Stimulated activated CD8-positive, alpha-beta memory T cell treated with anti-CD3 and anti-CD28 coated beads, Interleukin-7, amount 100 ng/mL, for 1 hour (primary cell): Measurements from ENCODE around the gene ATXN7L1.

Experiments used
- DNase-seq, 2 donors: peaks; one replicate each; pipeline ENCODE4 v3.0.0-alpha.2; 2020; ENCODE audit warnings: low read depth in 2 of 2

The ATXN7L1 gene

DNA sequence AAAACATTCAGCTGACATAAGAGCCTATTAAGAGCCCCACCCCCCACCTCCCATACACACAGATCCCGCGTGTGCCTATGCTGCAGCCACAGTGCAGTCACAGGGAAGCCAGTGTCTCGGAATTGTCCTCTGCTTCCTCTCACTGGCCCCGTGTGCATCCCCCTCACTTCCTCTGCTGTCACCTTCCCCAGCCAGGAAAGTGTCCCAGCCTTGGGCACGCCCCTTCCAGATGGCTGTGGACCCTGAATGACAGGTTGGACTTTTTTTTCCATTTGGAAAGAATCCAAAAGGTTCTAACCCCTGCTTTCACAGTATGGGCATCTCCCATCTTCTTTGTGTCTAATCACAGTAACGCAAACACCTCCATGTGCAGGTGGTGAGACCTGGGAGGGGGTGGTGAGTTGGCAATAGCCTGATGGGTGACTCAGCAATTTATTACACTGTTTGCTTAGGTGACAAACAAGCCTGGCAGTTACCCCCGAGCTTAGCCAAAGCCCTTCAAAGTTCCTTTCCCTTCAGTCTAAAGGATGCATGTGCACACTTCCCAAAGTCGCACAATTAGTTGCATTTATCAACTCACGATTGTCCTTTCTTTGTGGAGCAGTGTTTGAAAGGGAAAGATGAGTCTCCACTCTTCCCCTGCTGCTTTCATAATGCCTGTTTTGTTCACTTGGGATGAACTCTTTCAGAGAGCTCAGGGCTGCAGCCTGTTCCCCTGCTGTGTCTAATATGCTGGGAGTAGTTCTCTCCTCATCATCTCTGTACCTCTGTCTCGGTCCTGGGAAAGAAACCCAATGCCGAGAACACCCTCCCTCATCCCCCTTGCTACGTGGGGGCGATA, 227.6 kb downstream of the ATXN7L1 start:
- no peak for DNase-seq

- DNase-seq, result no peak
These were observed 228.8 kb downstream of the ATXN7L1 start for GRCh38 chr7:105647591-105647990.

- DNase-seq, result no peak
These were observed 231.5 kb downstream of the ATXN7L1 start for GRCh38 chr7:105644937-105645336.

DNA sequence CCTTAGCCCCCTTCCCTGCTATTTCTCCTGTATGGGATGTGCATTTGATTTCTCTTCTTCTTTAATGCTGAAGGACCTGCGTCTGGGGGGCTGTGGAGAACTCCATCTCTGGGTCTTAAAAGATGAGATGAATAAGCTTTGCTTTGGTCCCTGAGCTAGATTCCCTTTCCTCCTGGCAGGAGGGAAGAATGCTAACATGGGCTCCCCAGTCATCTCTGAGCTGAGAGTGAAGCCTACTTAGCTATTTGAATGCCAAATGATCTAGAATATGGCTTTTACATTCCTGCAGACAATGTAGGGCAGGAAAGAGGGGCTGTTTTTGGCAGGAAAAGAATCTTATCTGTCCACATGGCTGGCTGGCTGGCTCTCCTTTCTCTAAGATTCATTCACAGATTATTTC, 232.5 kb downstream of the ATXN7L1 start:
- DNase-seq, result no peak

- DNase-seq, result no peak
These were observed 233.0 kb downstream of the ATXN7L1 start for GRCh38 chr7:105643384-105643783.

DNA sequence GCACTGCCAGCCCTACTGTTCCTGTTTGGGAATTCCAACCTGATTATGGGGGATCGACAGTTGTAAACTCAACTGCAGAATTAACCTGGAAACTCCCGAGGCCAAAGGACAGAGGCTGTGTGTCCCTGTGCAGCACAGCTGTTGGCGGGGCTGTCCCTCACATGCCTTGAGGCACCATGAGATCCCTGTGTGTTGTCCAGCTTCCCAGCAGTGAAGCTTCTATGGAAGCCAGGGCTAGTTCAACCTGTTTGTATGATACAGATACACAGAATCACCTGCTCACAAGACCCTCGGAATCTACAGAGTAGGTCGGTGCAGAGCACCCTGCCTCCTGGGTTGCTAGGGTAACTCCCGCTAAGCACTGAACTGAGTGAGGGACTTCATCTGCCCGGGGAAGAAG, 234.1 kb downstream of the ATXN7L1 start:
- DNase-seq, result no peak

DNA sequence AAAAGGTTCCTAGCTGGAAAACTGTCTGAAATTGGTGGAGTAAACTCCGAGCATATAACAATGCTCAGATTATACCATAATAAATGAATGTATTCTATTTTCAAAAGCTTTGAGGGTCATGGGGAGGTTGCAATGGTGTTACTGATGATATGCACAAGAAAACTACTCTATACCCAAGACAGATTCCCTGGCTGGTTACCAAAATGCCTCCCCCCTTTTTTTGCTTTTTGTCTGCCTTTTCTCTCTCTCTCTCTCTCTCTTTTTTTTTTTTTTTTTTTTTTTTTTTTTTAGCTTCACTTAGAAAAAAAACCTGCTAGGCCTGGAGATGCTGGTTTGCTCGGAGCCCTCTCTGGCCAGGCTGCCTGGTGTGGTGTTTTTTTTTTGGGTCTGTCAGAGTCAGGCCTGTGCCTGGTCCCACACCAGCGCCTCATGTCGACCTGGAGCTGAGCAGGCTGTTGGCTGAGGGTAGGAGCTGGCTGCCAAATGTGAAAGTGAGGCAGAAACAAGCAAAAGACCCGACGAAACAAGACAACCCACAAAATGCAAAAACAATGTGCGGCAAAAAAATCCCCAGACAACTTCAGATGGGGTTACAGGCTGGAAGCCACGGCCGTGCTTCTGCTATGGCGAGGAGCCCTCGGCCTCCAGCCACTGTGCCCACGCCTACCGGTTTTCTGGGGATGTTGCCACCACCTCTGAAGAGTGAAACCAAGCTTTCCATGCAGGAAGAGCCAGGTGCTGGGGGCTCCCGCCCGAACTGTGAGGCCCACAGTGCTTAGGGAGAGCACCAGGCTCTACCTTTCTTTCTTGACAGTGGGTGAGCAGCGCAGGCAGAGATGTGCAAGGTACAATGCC, 235.2 kb downstream of the ATXN7L1 start:
- no peak for DNase-seq

- no peak for DNase-seq
These were observed 236.5 kb downstream of the ATXN7L1 start for GRCh38 chr7:105639667-105640493.

DNA sequence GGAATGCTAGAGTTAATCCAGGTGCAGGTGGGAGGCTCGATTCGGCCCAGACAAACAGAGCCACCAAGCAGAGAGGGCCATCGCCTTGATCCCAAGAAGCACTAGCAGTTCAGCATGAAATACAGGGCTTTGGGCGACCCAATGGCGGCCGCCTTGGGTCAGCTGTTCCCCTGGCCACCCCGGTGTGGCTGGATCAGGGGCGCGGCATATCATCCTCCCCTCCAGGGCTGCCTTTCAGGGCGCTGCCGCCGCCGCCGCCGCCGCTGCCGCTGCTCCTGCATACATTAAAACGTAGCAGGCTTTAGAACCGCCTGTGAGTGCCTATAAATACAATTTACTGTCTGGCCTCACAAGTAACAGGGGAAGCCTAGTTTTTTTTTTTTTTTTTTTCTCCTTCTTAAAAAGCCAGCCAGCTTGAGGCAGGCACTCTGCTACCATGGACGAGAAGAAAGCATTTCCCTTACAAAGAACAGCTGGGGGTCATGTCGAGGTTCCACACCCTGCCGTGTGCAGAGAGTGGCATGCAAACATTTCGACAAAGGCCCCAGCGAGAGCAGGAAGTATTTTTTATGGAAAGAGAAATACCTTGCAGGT, 237.4 kb downstream of the ATXN7L1 start:
- no peak for DNase-seq

DNA sequence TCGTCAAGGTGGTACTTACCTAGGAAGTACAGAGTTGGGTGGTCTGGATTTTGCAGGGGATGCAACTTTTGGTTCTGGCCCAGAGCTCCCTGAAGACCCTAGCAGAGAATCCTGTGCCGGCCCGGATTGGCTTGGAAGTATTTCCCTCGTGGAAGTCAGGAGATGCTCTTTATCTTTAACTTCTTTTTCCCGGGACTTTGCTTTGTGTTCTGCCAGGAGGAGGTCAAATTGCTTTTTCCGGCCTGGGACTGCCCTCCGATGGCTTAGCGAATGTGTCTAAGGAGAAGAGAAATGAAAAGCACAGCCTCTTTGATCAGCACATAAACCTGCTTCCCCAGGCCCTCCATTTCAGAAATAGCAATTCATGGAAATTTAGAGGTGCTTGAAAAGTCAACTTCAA, 238.1 kb downstream of the ATXN7L1 start:
- no peak for DNase-seq

DNA sequence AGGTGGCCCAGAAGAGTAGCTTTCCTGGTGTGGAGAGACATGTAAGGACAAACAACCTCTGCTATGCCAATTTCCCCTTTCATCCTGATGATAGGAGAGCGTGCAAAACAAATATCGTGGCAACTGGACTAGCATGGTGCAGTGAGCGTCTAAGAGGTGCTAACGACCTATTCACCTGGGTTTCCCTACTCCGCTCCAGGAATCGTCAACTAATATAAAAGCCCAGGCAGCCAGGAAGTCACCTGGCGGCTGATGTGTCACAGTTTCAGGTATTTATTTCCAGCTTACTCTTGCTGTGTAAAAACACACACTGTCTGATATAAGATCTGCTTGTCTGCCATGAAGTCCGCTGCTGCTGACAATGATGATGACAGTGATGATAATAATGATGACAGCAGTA, 238.6 kb downstream of the ATXN7L1 start:
- DNase-seq, result no peak

- no peak for DNase-seq
These were observed 239.4 kb downstream of the ATXN7L1 start for GRCh38 chr7:105636982-105637381.

GRCh38 chr7:105635197-105635596, 241.2 kb downstream of the ATXN7L1 start:
- DNase-seq, result no peak

GRCh38 chr7:105625986-105626385, 250.4 kb downstream of the ATXN7L1 start:
- no peak for DNase-seq

- no peak for DNase-seq
These were observed 252.5 kb downstream of the ATXN7L1 start for GRCh38 chr7:105623906-105624305.

DNA sequence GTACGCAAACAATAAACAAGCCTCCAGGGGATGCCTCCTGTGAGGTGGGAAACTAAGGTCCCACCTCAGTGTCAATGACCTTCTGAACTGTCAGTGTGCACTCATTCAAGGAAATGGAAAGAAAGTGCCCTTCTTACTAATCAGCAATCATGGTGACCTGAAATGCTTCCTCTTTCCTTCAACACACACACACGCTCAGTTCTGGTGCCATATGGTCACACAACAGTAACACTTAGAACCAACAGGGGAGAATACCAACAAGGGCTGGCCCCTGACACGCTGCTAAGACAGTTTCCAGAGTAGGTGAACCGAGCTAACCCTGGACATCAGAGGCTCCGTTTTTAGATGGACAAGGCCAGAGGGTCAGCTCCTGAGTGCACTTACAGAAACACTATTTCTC, 253.0 kb downstream of the ATXN7L1 start:
- no peak for DNase-seq

DNA sequence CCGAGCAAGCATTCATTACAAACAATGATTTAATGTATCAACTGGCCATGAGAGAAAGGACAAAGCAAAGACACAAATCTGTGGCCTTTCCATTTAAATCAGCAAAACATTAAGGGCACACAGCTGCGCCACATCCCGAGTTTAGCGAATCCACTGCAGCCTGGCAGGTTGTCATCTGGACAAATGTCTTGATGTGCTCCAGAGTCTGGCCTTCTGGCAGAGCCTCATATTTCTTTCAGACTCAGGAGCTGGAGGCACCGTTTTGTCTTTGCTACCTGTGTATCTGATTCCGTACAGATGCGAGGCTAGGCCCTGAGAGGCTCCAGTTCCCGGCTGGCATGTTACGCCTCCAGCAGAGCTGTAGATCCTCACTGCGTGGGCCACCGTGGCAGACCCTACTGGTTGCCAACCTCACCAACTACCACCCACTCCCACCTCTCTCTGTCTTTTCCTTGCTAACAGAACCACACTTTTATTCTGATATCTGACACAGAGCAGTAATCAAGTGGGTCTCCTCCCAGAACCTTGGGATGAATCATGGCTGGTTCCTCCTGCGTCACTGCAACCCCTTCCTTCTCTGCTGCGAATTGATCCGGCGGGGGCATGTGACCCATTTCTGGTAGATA, 254.2 kb downstream of the ATXN7L1 start:
- DNase-seq, result no peak

DNA sequence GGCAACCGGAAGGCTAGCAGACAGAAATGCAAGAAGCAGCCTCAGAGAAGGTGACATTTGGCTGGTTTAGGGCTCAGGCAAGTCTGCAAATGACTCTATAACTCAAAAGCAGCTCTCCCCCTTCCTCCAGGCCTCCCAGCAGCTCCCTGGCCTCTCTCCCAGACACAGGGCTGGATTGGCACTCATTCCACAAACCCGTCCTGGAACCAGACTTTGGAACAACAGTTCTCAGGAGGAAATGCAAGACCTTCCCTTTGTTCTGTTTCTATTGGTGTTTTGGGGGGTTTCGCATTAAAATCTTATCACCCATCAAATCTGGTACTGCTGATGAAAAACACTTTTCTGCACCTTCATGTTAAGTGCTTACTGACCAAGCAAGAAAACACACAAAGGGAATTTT, 254.8 kb downstream of the ATXN7L1 start:
- no peak for DNase-seq

- DNase-seq, result no peak
These were observed 255.2 kb downstream of the ATXN7L1 start for GRCh38 chr7:105621176-105621575.

DNA sequence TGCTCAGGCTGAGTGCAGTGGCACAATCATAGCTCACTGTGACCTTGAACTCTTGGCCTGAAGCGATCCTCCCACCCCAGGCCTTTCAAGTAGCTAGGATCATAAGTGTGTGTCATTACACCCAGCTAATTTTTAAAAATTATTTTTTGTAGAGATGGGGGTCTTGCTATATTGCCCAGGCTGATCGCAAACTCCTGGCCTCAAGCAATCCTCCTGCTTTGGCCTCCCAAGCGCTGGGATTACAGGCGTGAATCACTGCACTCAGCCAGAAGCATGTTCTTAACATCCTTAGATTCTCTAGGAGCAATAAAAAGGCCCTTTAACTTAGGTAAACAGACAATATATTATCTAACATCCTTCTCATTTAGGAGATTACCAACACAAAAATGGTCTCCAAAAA, 256.8 kb downstream of the ATXN7L1 start:
- no peak for DNase-seq

DNA sequence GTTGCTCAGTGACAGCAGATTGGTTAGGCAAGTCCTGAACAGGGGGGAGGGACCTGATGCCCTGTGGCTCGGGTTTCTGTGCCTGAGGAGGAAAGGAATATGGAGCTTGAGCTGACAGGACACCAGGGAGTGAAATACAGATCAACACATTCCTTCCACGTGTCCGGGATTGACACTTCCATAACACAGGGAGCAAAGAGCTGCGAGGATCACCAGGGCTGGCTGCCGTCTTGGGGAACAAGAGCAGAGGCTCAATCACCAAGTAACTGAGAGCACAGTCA, 258.4 kb downstream of the ATXN7L1 start:
- no peak for DNase-seq
